ENCODE measurements around the gene CAAP1. TPM values are rescaled to one million over a fixed set of nuclear protein-coding genes. Genes with fewer than 3 reads are reported as not detected.

Gene CAAP1
- 16.5 and 23.0 TPM in 2 replicates for total RNA-seq

DNA sequence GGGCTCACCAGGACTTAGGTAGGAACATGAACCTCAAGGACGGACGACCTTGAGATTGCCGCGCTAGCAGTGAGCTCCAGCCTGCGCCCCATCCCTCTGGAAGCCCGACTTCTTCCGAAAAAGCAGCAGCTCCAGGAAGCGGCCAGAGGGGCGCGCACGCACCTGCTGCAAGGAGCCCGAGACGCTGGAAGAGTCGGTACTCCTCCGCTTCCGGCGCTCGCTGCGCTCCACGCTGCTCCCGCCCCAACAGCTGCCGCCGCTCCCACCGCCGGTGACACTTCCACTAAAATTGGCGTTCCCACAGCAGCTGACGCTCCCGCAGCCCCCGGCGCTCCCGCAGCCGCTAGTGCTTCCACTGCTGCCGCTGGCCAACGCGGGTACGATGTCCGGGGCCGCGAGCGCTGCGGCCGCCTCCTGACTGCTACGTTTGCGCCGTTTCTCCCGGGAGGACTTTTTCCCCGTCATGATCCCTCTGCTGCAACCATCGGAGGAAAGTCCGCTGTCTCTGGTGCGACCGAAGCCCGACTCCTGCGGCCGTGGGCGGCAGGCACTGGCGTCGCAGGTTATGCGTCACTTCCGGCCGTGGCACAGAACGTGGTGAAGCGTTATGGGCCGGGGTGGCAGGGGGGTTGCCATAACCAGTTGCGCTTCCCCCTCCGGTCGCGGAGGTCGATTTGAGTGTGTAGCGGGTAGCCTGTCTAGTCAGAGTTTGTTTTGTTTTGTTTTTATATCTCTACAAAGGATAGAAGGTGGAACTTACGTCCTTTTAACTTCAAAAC is at the start of gene CAAP1:
Gene CAAP1, minus strand, starts transcription at position 552 of the 779 bp plus-strand sequence. Its CDS starts 87 bp downstream, at position 465.

Other genes starting within 250 kb of the CAAP1 start
- gene PLAA, start 54.4 kb upstream of the CAAP1 start, total RNA-seq: 46.0 and 58.8 TPM in 2 replicates
- 18.5 and 20.9 TPM in 2 replicates for gene IFT74, start 63.6 kb upstream of the CAAP1 start, total RNA-seq
- gene LRRC19, start 112.9 kb upstream of the CAAP1 start, total RNA-seq: not detected in 2 replicates
- gene TEK, start 216.4 kb upstream of the CAAP1 start, total RNA-seq: 3.1 and 3.6 TPM in 2 replicates